Esophagus squamous epithelium (tissue), 4 donors: ENCODE measurements around the gene C14orf119.

Experiments used
- POLR2A ChIP-seq, 4 donors: fragments of 450-650 bp; IDR thresholded peaks; one replicate each; pipeline ENCODE4 v1.6.1; 2017; ENCODE audit warnings: antibody characterized with exemption in 4 of 4, mild to moderate bottlenecking in 4 of 4, moderate library complexity in 3 of 4
- TF ChIP-seq, protein P1 (sequence below), 6 experiments: fragments of 450-650 bp in 4 of 6; fragments of 200-600 bp in 2 of 6; sonication (generic) in 2 of 6; IDR thresholded peaks; one replicate each; pipeline ENCODE4 v1.5.1; 2016 to 2019; ENCODE audit warnings: antibody characterized with exemption in 6 of 6, mild to moderate bottlenecking in 4 of 6, moderate library complexity in 4 of 6

DNA sequence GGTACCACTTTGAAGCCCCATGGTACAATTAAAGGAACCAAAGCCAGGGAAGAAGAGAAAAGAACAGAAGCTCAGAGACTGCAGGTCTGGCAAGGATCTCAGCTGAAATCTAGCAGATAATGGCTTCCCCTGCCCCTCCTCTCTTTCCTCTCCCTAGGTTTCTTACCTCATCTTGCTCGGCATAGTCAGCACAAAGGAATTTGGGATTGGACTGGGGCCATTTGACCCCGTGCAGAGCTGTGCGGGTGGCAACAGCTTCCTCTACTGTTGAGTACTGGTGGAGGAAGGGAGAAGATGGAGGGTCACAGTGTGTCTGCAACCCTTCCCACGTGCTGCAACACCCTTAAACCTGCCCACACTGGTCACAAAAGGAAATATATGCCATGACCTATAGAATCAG is 33.3 kb upstream of the C14orf119 start:
- TF ChIP-seq, protein P1, sequence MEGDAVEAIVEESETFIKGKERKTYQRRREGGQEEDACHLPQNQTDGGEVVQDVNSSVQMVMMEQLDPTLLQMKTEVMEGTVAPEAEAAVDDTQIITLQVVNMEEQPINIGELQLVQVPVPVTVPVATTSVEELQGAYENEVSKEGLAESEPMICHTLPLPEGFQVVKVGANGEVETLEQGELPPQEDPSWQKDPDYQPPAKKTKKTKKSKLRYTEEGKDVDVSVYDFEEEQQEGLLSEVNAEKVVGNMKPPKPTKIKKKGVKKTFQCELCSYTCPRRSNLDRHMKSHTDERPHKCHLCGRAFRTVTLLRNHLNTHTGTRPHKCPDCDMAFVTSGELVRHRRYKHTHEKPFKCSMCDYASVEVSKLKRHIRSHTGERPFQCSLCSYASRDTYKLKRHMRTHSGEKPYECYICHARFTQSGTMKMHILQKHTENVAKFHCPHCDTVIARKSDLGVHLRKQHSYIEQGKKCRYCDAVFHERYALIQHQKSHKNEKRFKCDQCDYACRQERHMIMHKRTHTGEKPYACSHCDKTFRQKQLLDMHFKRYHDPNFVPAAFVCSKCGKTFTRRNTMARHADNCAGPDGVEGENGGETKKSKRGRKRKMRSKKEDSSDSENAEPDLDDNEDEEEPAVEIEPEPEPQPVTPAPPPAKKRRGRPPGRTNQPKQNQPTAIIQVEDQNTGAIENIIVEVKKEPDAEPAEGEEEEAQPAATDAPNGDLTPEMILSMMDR (IDR thresholded peaks at IDR 0.05): no peak
- no peak for TF ChIP-seq POLR2A (IDR thresholded peaks at IDR 0.05)
